H1 (cell line): ENCODE measurements around the gene TMEM92. TPM values are rescaled to one million over a fixed set of nuclear protein-coding genes. Genes with fewer than 3 reads are reported as not detected.

Experiments
- CTCF ChIA-PET: fragments of 300-600 bp; sonication (Branson Sonifier 250); formaldehyde crosslinking; loops from one replicate; lab custom pipeline; 2021; ENCODE audit not compliant: partially characterized antibody; lab: Charles Lee
- POLR2A ChIA-PET: fragments of 300-600 bp; sonication (Branson Sonifier 250); formaldehyde crosslinking; loops from one replicate; lab custom pipeline; 2021; ENCODE audit warnings: inconsistent platforms; ENCODE audit not compliant: partially characterized antibody; lab: Charles Lee
- DNase-seq, 2 experiments: peaks; one replicate each; pipeline versions ENCODE4 v3.0.0 to v3.0.0-alpha.2; 2010 to 2022; ENCODE audit warnings: low spot score in 2 of 2, low read depth in 1 of 2, mixed read lengths in 1 of 2
- FAIRE-seq: peaks from 2 replicates; lab custom pipeline; 2011; peaks lifted over from hg19 to GRCh38; lab: Jason Lieb, UNC
- H2AFZ ChIP-seq: 2 replicates; pipeline ENCODE4 v1.8.1; 2012; ENCODE audit warnings: low read length, inconsistent platforms
- H2AK5ac ChIP-seq: 2 replicates; pipeline ENCODE4 v1.6.1; 2013; ENCODE audit warnings: low read depth, low read length
- H2BK120ac ChIP-seq: replicated peaks from 2 replicates; pipeline ENCODE3; 2013; ENCODE audit warnings: low read depth, low read length, inconsistent platforms
- H2BK12ac ChIP-seq: 2 replicates; pipeline ENCODE4 v1.6.1; 2013; ENCODE audit warnings: low read depth, low read length
- H2BK15ac ChIP-seq: 2 replicates; pipeline ENCODE4 v1.6.1; 2013; ENCODE audit warnings: low read length
- H2BK20ac ChIP-seq: 2 replicates; pipeline ENCODE4 v1.6.1; 2013; ENCODE audit warnings: low read length
- H2BK5ac ChIP-seq: 2 replicates; pipeline ENCODE4 v1.6.1; 2013; ENCODE audit warnings: low read depth, low read length
- H3K14ac ChIP-seq: 2 replicates; pipeline ENCODE4 v1.6.1; 2013; ENCODE audit warnings: inconsistent platforms; ENCODE audit not compliant: insufficient read length
- H3K18ac ChIP-seq: 2 replicates; pipeline ENCODE4 v1.6.1; 2013; ENCODE audit warnings: low read length; ENCODE audit errors: extremely low read depth
- H3K23ac ChIP-seq: 2 replicates; pipeline ENCODE4 v1.6.1; 2013; ENCODE audit warnings: inconsistent platforms; ENCODE audit not compliant: insufficient read length
- H3K23me2 ChIP-seq: 2 replicates; pipeline ENCODE4 v1.6.1; 2013; ENCODE audit warnings: low read depth, low read length
- H3K27ac ChIP-seq: 2 replicates; pipeline ENCODE4 v1.6.1; 2011; ENCODE audit warnings: low read depth, low read length, inconsistent platforms
- H3K27me3 ChIP-seq, 4 experiments: replicated peaks in 1 of 4; 1 replicate in 1 of 4; 2 replicates in 3 of 4; pipeline versions ENCODE4 v1.6.1 to v1.8.1; 2011 to 2013; ENCODE audit warnings: low read length in 3 of 4, mild to moderate bottlenecking in 3 of 4, inconsistent platforms in 2 of 4, mixed read lengths in 2 of 4, moderate library complexity in 1 of 4; ENCODE audit not compliant: control insufficient read depth in 3 of 4, insufficient read depth in 3 of 4; ENCODE audit errors: extremely low read depth in 1 of 4
- H3K36me3 ChIP-seq, 4 experiments: 2 replicates each; pipeline versions ENCODE4 v1.6.1 to v1.8.1; 2011 to 2013; ENCODE audit warnings: mild to moderate bottlenecking in 4 of 4, low read length in 3 of 4, moderate library complexity in 2 of 4, control low read depth in 1 of 4, inconsistent platforms in 1 of 4; ENCODE audit not compliant: insufficient read depth in 4 of 4, control insufficient read depth in 2 of 4
- H3K4ac ChIP-seq: replicated peaks from 2 replicates; pipeline ENCODE3; 2013; ENCODE audit warnings: low read length, low read depth, mixed read lengths, inconsistent platforms; ENCODE audit not compliant: insufficient read length
- H3K4me1 ChIP-seq, 4 experiments: replicated peaks in 1 of 4; 1 replicate in 1 of 4; 2 replicates in 3 of 4; pipeline versions ENCODE4 v1.6.1 to v1.8.1; 2011 to 2013; ENCODE audit warnings: low read length in 3 of 4, inconsistent platforms in 2 of 4, mixed read lengths in 1 of 4; ENCODE audit not compliant: insufficient read depth in 4 of 4, control insufficient read depth in 3 of 4
- H3K4me2 ChIP-seq, 2 experiments: 2 replicates each; pipeline versions ENCODE4 v1.6.1 to v1.8.1; 2011 to 2013; ENCODE audit warnings: low read depth in 2 of 2, low read length in 2 of 2, control low read depth in 1 of 2, inconsistent platforms in 1 of 2, mild to moderate bottlenecking in 1 of 2; ENCODE audit not compliant: insufficient read depth in 1 of 2
- H3K4me3 ChIP-seq, 4 experiments: fragments of 200-600, 300-600 bp in 1 of 4; sonication (generic), shearing (Covaris generic), sonication (Bioruptor Twin) in 1 of 4; 2 replicates each; pipeline versions ENCODE4 v1.5.1 to v1.8.1; 2011 to 2016; ENCODE audit warnings: low read length in 4 of 4, low read depth in 3 of 4, control low read depth in 2 of 4, inconsistent platforms in 2 of 4, mild to moderate bottlenecking in 2 of 4, mixed read lengths in 1 of 4, moderate library complexity in 1 of 4; ENCODE audit not compliant: insufficient read depth in 2 of 4; ENCODE audit errors: extremely low read depth in 1 of 4
- H3K56ac ChIP-seq: replicated peaks from 2 replicates; pipeline ENCODE3; 2013; ENCODE audit warnings: low read depth, mild to moderate bottlenecking, mixed read lengths, low read length, inconsistent platforms; ENCODE audit not compliant: insufficient read length
- H3K79me1 ChIP-seq: 2 replicates; pipeline ENCODE4 v1.6.1; 2013; ENCODE audit warnings: low read depth, low read length, control low read depth
- H3K79me2 ChIP-seq, 2 experiments: 2 replicates each; pipeline versions ENCODE4 v1.6.1 to v1.8.1; 2012 to 2013; ENCODE audit warnings: low read length in 2 of 2, mild to moderate bottlenecking in 2 of 2, inconsistent platforms in 1 of 2; ENCODE audit not compliant: insufficient read depth in 2 of 2, control insufficient read depth in 1 of 2
- H3K9ac ChIP-seq, 4 experiments: replicated peaks in 1 of 4; 1 replicate in 1 of 4; 2 replicates in 3 of 4; pipeline versions ENCODE4 v1.6.1 to v1.8.1; 2011 to 2013; ENCODE audit warnings: low read depth in 3 of 4, low read length in 3 of 4, control low read depth in 2 of 4, mild to moderate bottlenecking in 2 of 4, moderate library complexity in 2 of 4, inconsistent platforms in 1 of 4; ENCODE audit errors: extremely low read depth in 1 of 4
- H3K9me3 ChIP-seq, 2 experiments: 2 replicates each; pipeline versions ENCODE4 v1.6.1 to v1.8.1; 2012 to 2013; ENCODE audit warnings: mild to moderate bottlenecking in 2 of 2, moderate library complexity in 2 of 2, control low read depth in 1 of 2, inconsistent platforms in 1 of 2, low read depth in 1 of 2, low read length in 1 of 2, mixed read lengths in 1 of 2; ENCODE audit not compliant: insufficient read depth in 2 of 2
- H4K20me1 ChIP-seq, 2 experiments: replicated peaks in 1 of 2; 2 replicates each; pipeline versions ENCODE3 to v1.8.1; 2011 to 2013; ENCODE audit warnings: inconsistent platforms in 2 of 2, low read length in 2 of 2, mild to moderate bottlenecking in 1 of 2; ENCODE audit not compliant: insufficient read depth in 2 of 2, control insufficient read depth in 1 of 2
- H4K5ac ChIP-seq: 2 replicates; pipeline ENCODE4 v1.6.1; 2013; ENCODE audit warnings: low read length, low read depth, mixed read lengths, inconsistent platforms; ENCODE audit not compliant: insufficient read length
- H4K8ac ChIP-seq: 2 replicates; pipeline ENCODE4 v1.8.0; 2013; ENCODE audit warnings: mild to moderate bottlenecking, moderate library complexity, low read length, inconsistent platforms; ENCODE audit not compliant: insufficient read depth; ENCODE audit errors: extremely low read depth
- H4K91ac ChIP-seq: replicated peaks from 2 replicates; pipeline ENCODE3; 2013; ENCODE audit warnings: low read length, mixed read lengths, inconsistent platforms; ENCODE audit not compliant: insufficient read length
- EP300 ChIP-seq, 2 experiments: IDR thresholded peaks; 1 replicate in 1 of 2; 2 replicates in 1 of 2; pipeline ENCODE4 v1.6.1; 2011 to 2012; ENCODE audit warnings: low read depth in 2 of 2, low read length in 2 of 2, mild to moderate bottlenecking in 2 of 2, borderline replicate concordance in 1 of 2, inconsistent platforms in 1 of 2, moderate library complexity in 1 of 2
- GABPA ChIP-seq: IDR thresholded peaks from 2 replicates; pipeline ENCODE4 v1.6.1; 2011; ENCODE audit warnings: mild to moderate bottlenecking, low read length, moderate library complexity, borderline replicate concordance; ENCODE audit not compliant: insufficient read depth
- KDM4A ChIP-seq: IDR thresholded peaks from one replicate; pipeline ENCODE4 v1.7.1; 2012; ENCODE audit warnings: low read depth, mild to moderate bottlenecking, moderate library complexity, low read length, inconsistent platforms; ENCODE audit not compliant: severe bottlenecking
- NRF1 ChIP-seq: IDR thresholded peaks from 2 replicates; pipeline ENCODE4 v1.6.1; 2011; ENCODE audit warnings: mild to moderate bottlenecking, low read depth, low read length, improper control_type of control experiment
- POLR2A ChIP-seq, 2 experiments: IDR thresholded peaks; 1 replicate in 1 of 2; 2 replicates in 1 of 2; pipeline ENCODE4 v1.6.1; 2011; ENCODE audit warnings: low read depth in 2 of 2, low read length in 2 of 2, mild to moderate bottlenecking in 2 of 2; ENCODE audit errors: control extremely low read depth in 1 of 2
- POLR2AphosphoS5 ChIP-seq: IDR thresholded peaks from 2 replicates; pipeline ENCODE4 v1.6.1; 2011; ENCODE audit warnings: low read depth, low read length
- RNF2 ChIP-seq: fragments of 200-900, 300-1000 bp; sonication (generic); IDR thresholded peaks from 2 replicates; pipeline ENCODE4 v1.7.1; 2016; ENCODE audit warnings: borderline replicate concordance, low read depth, mild to moderate bottlenecking, antibody characterized with exemption, low read length; ENCODE audit not compliant: poor library complexity, severe bottlenecking; ENCODE audit errors: missing control alignments
- SIN3A ChIP-seq, 2 experiments: IDR thresholded peaks in 1 of 2; conservative IDR thresholded peaks in 1 of 2; 2 replicates each; pipeline ENCODE4 v1.6.1; 2011 to 2012; ENCODE audit warnings: low read length in 2 of 2, improper control_type of control experiment in 1 of 2, low read depth in 1 of 2, mild to moderate bottlenecking in 1 of 2
- SRF ChIP-seq: IDR thresholded peaks from 2 replicates; pipeline ENCODE4 v1.6.1; 2011; ENCODE audit warnings: mild to moderate bottlenecking, low read depth, low read length, moderate library complexity
- TAF1 ChIP-seq: IDR thresholded peaks from 2 replicates; pipeline ENCODE4 v1.6.1; 2011; ENCODE audit warnings: mild to moderate bottlenecking, low read depth, low read length
- WGBS, 2 experiments: shearing (Covaris generic) in 1 of 2; methylation state at CpG; one replicate each; pipeline versions ENCODE4 v1.1.6 to v1.1.7; 2013 to 2015; ENCODE audit warnings: low lambda C conversion rate in 2 of 2, mixed read lengths in 2 of 2, inconsistent platforms in 1 of 2, low coverage in 1 of 2, missing lambda C conversion rate in 1 of 2; ENCODE audit not compliant: insufficient replicate concordance in 2 of 2, insufficient coverage in 1 of 2, insufficient read length in 1 of 2; ENCODE audit errors: extremely low coverage in 1 of 2, missing lambda C conversion rate in 1 of 2; 5-methylcytosine and 5-hydroxymethylcytosine counted together
- polyA plus RNA-seq, 7 experiments: library from polyadenylated mRNA; depleted of rRNA in 3 of 7; stranded (reverse) in 5 of 7; unstranded in 2 of 7; fragments of >200 nt in 5 of 7; fragments of 200-250 nt in 2 of 7; gene quantifications; 1 replicate in 5 of 7; 2 replicates in 1 of 7; 4 replicates in 1 of 7; pipeline versions ENCODE4 v1.2.1 to v1.2.3, GENCODE V29; 2011 to 2013; ENCODE audit warnings: missing spikeins in 2 of 7, mixed read lengths in 2 of 7
- total RNA-seq: library from RNA; stranded (reverse); fragmentation: NEBNext Ultra II Directional; extraction: Animal tissue kit (Norgen Biotek cat#: 25700); gene quantifications from 2 replicates; pipeline ENCODE4 v1.2.1, GENCODE V29; 2021

Gene TMEM92
- total and polyA plus RNA-seq, 2 of the 8 experiments (the other 6 are each of a cell fraction or from before 2014, with no cell fraction given), result 11.9 to 24.8 TPM

GRCh38 chr17:50326831-50327364, 52.6 kb downstream of the TMEM92 start:
- H3K79me1 ChIP-seq, result no peaks in the 10 kb centered on the region
- CTCF ChIA-PET, result interaction anchor here (0.9 kb wide), 1 partner anchor 30 kb away, joined by 3 read pairs; no protein-coding TSS in a partner anchor
- no peak overlapping the region for H2BK20ac ChIP-seq
- no peak overlapping the region for H2BK5ac ChIP-seq
- H3K18ac ChIP-seq, result no peak overlapping the region
- no peak overlapping the region for H2BK15ac ChIP-seq
- TF ChIP-seq TAF1, result no peak
- no peak for TF ChIP-seq RNF2
- TF ChIP-seq SIN3A (conservative IDR thresholded peaks at IDR 0.05 in 1 of 2, IDR thresholded peaks at IDR 0.05 in 1 of 2; ENCODE audit: low read depth in 1 of 2, low read length in 2 of 2), result no peak
- no peak for TF ChIP-seq SRF
- TF ChIP-seq NRF1, result no peak
- TF ChIP-seq POLR2A (IDR thresholded peaks at IDR 0.05; ENCODE audit: control extremely low read depth in 1 of 2, low read depth in 2 of 2, low read length in 2 of 2), result no peak
- TF ChIP-seq EP300 (IDR thresholded peaks at IDR 0.05; ENCODE audit: borderline replicate concordance in 1 of 2, low read depth in 2 of 2, low read length in 2 of 2), result no peak
- no peak for TF ChIP-seq KDM4A
- TF ChIP-seq GABPA, result no peak
- TF ChIP-seq POLR2AphosphoS5, result no peak
- TF ChIP-seq, all 59 proteins: peak for 0
- H2BK12ac ChIP-seq, result no peak overlapping the region
- no peak overlapping the region for H3K9ac ChIP-seq
- H3K79me2 ChIP-seq, result no peaks in the 10 kb centered on the region
- no peaks in the 10 kb centered on the region for H3K9me3 ChIP-seq
- DNase-seq (no peak), FAIRE-seq (no peak)
- WGBS, 2 experiments, result 78% methylated on average over 9 of the region's 9 CpGs; no CpG with 5 or more reads in 1 of the 2 experiments
- no peak overlapping the region for H2BK120ac ChIP-seq
- H3K36me3 ChIP-seq, result no peaks in the 10 kb centered on the region
- H3K23me2 ChIP-seq, result no peaks in the 10 kb centered on the region
- no peak overlapping the region for H2AK5ac ChIP-seq
- H4K8ac ChIP-seq, result no peak overlapping the region
- no peak overlapping the region for H3K14ac ChIP-seq
- no peak overlapping the region for H2AFZ ChIP-seq
- no peaks in the 10 kb centered on the region for H4K20me1 ChIP-seq
- H3K4ac ChIP-seq, result no peak overlapping the region
- no peaks in the 10 kb centered on the region for H3K4me1 ChIP-seq
- H3K4me3 ChIP-seq, result no peak overlapping the region
- H3K23ac ChIP-seq, result no peak overlapping the region
- H3K56ac ChIP-seq, result no peak overlapping the region
- POLR2A ChIA-PET, result interaction anchor here (0.5 kb wide), 1 partner anchor 23 kb away, joined by 3 read pairs; no protein-coding TSS in a partner anchor
- H4K5ac ChIP-seq, result no peak overlapping the region
- no peaks in the 10 kb centered on the region for H3K27me3 ChIP-seq
- no peak overlapping the region for H3K4me2 ChIP-seq
- no peak overlapping the region for H3K27ac ChIP-seq
- H4K91ac ChIP-seq, result no peak overlapping the region
